K562 (cell line): ENCODE results near the gene HSPB7. TPM values are rescaled to one million over a fixed set of nuclear protein-coding genes. Genes with fewer than 3 reads are reported as not detected.

Experiments used
- ATAC-seq: fragments of 200-7000 bp; cut with Tn5 transposase; 3 replicates; pipeline ENCODE4 v1.9.1; 2020; ENCODE audit warnings: moderate library complexity
- BruUV-seq: library from RNA; stranded (reverse); fragments of 400-500 nt; replicated peaks from 2 replicates; lab custom pipeline; 2021; lab: Mats Ljungman, UMichigan
- CTCF ChIA-PET: fragments of 300-600 bp; formaldehyde crosslinking; extraction: SDS; loops from one replicate; lab custom pipeline; 2021; ENCODE audit warnings: low intra/inter-chr PET ratio; lab: Yijun Ruan, JAX
- POLR2A ChIA-PET: fragments of 300-600, 350-650 bp; sonication (Branson Sonifier 250); formaldehyde crosslinking; extraction: SDS; loops from one replicate; lab custom pipeline; 2021; ENCODE audit warnings: antibody characterized with exemption, inconsistent platforms; lab: Yijun Ruan, JAX
- DNase-seq, 4 experiments: peaks; one replicate each; pipeline versions ENCODE4 v3.0.0 to v3.0.0-alpha.2; 2011 to 2018; ENCODE audit warnings: low spot score in 3 of 4, mixed read lengths in 3 of 4; ENCODE audit errors: extremely low read depth in 1 of 4
- FAIRE-seq: peaks from 2 replicates; lab custom pipeline; 2011; peaks lifted over from hg19 to GRCh38; lab: Jason Lieb, UNC
- H2AFZ ChIP-seq: 2 replicates; pipeline ENCODE4 v1.6.0; 2011; ENCODE audit warnings: low read depth, low read length, control low read depth, inconsistent platforms
- H3K27ac ChIP-seq: fragments of 200-600 bp; 3 replicates; pipeline ENCODE4 v1.8.0; 2011; ENCODE audit warnings: low read depth, mild to moderate bottlenecking, control low read depth, inconsistent platforms, low read length, moderate library complexity, mixed read lengths; ENCODE audit errors: extremely low read depth
- H3K27me3 ChIP-seq, 2 experiments: fragments of 300-600 bp in 1 of 2; 2 replicates in 1 of 2; 3 replicates in 1 of 2; pipeline versions ENCODE4 v1.6.0 to v1.8.0; 2011; ENCODE audit warnings: inconsistent platforms in 2 of 2, low read length in 2 of 2, mild to moderate bottlenecking in 1 of 2, mixed read lengths in 1 of 2, moderate library complexity in 1 of 2; ENCODE audit not compliant: control insufficient read depth in 2 of 2, insufficient read depth in 2 of 2
- H3K36me3 ChIP-seq: fragments of 300-600 bp; 3 replicates; pipeline ENCODE4 v1.8.0; 2011; ENCODE audit warnings: mild to moderate bottlenecking, low read length, inconsistent platforms; ENCODE audit not compliant: control insufficient read depth, insufficient read depth
- H3K4me1 ChIP-seq, 2 experiments: fragments of 200-600 bp in 1 of 2; replicated peaks in 1 of 2; 2 replicates in 1 of 2; 3 replicates in 1 of 2; pipeline versions ENCODE4 v1.5.1 to v1.8.0; 2011; ENCODE audit warnings: inconsistent platforms in 2 of 2, low read length in 2 of 2, mild to moderate bottlenecking in 1 of 2, mixed read lengths in 1 of 2, moderate library complexity in 1 of 2; ENCODE audit not compliant: control insufficient read depth in 2 of 2, insufficient read depth in 2 of 2
- H3K4me2 ChIP-seq: 2 replicates; pipeline ENCODE4 v1.6.1; 2011; ENCODE audit warnings: low read length, control low read depth, inconsistent platforms, mixed read lengths; ENCODE audit not compliant: insufficient read depth
- H3K4me3 ChIP-seq: fragments of 200-600 bp; sonication (generic), shearing (Covaris generic); 2 replicates; pipeline ENCODE4 v1.5.1; 2016; ENCODE audit warnings: control low read depth, inconsistent platforms
- H3K79me2 ChIP-seq: fragments of 200-600 bp; 3 replicates; pipeline ENCODE4 v1.8.0; 2011; ENCODE audit warnings: low read length, inconsistent platforms; ENCODE audit not compliant: control insufficient read depth, insufficient read depth
- H3K9ac ChIP-seq, 2 experiments: 2 replicates each; pipeline versions ENCODE4 v1.6.0 to v1.6.1; 2011; ENCODE audit warnings: low read depth in 2 of 2, low read length in 2 of 2, control low read depth in 1 of 2, inconsistent platforms in 1 of 2, mild to moderate bottlenecking in 1 of 2, mixed read lengths in 1 of 2; ENCODE audit not compliant: insufficient read depth in 1 of 2
- H3K9me1 ChIP-seq: one replicate; pipeline ENCODE4 v1.6.0; 2011; ENCODE audit warnings: inconsistent platforms, mild to moderate bottlenecking, low read length, moderate library complexity; ENCODE audit not compliant: control insufficient read depth, insufficient read depth
- H3K9me3 ChIP-seq: replicated peaks from 2 replicates; pipeline ENCODE4 v1.5.1; 2011; ENCODE audit warnings: low read depth, low read length, inconsistent platforms; ENCODE audit not compliant: control insufficient read depth, insufficient read depth
- H4K20me1 ChIP-seq: replicated peaks from 2 replicates; pipeline ENCODE4 v1.6.1; 2011; ENCODE audit warnings: low read length, inconsistent platforms, mixed read lengths; ENCODE audit not compliant: control insufficient read depth, insufficient read depth
- WGBS: fragments of 100-300 bp; shearing (Covaris generic); methylation state at CpG from one replicate; pipeline ENCODE4 v1.1.6; 2016; ENCODE audit warnings: low coverage, mixed read lengths; ENCODE audit not compliant: insufficient coverage; ENCODE audit errors: missing lambda C conversion rate; 5-methylcytosine and 5-hydroxymethylcytosine counted together
- in situ Hi-C: fragments of 300-500 bp; cut with MboI; formaldehyde crosslinking; loops from 4 replicates; pipeline ENCODE4 v1.15.0; 2018; ENCODE audit warnings: inconsistent platforms, mixed read lengths
- intact Hi-C: fragments of 100-400 bp; cut with micrococcal nuclease; formaldehyde crosslinking; loops from 2 replicates; pipeline ENCODE4 v1.14.2; 2022
- polyA plus RNA-seq, 8 experiments: library from polyadenylated mRNA; depleted of rRNA in 4 of 8; stranded (reverse) in 5 of 8; unstranded in 3 of 8; fragments of >200 nt; fragmentation: Nextera tagmentation in 2 of 8; fragmentation: Illumina TruSeq in 1 of 8; extraction: Ambion mirVana in 2 of 8; extraction: Trizol in 1 of 8; gene quantifications; 2 replicates each; pipeline versions ENCODE4 v1.2.1 to v1.2.3, GENCODE V29; 2011 to 2014; ENCODE audit warnings: inconsistent platforms in 1 of 8, missing spikeins in 1 of 8
- total RNA-seq, 7 experiments: library from RNA; depleted of rRNA in 6 of 7; stranded (reverse); fragments of >200 nt in 6 of 7; fragmentation: Illumina TruSeq in 2 of 7; extraction: Trizol in 2 of 7; gene quantifications; 2 replicates each; pipeline versions ENCODE4 v1.2.1 to v1.2.3, GENCODE V29; 2011 to 2021; ENCODE audit warnings: low replicate concordance in 1 of 7
- TF ChIP-seq, protein P1 (sequence below), 3 experiments: IDR thresholded peaks in 2 of 3; conservative IDR thresholded peaks in 1 of 3; 2 replicates each; pipeline ENCODE4 v1.5.1; 2011 to 2012; ENCODE audit warnings: low read length in 3 of 3, mild to moderate bottlenecking in 3 of 3, control low read depth in 2 of 3, improper control_type of control experiment in 1 of 3, inconsistent platforms in 1 of 3, low read depth in 1 of 3, mixed read lengths in 1 of 3, moderate library complexity in 1 of 3; ENCODE audit not compliant: insufficient read depth in 2 of 3
- TF ChIP-seq, protein P2 (sequence below), 2 experiments: fragments of 450-650 bp in 1 of 2; IDR thresholded peaks; 2 replicates each; pipeline ENCODE4 v1.6.1; 2011 to 2017; ENCODE audit warnings: low read depth in 2 of 2, antibody characterized with exemption in 1 of 2, borderline replicate concordance in 1 of 2, low read length in 1 of 2, mild to moderate bottlenecking in 1 of 2, mixed read lengths in 1 of 2; ENCODE audit not compliant: control insufficient read depth in 1 of 2

HSPB7 gene
- total and polyA plus RNA-seq, 9 of the 15 experiments (the other 6 are each of a cell fraction or from before 2014, with no cell fraction given) = 0.05 to 0.19 (median 0.07) TPM; not detected in 6

DNA sequence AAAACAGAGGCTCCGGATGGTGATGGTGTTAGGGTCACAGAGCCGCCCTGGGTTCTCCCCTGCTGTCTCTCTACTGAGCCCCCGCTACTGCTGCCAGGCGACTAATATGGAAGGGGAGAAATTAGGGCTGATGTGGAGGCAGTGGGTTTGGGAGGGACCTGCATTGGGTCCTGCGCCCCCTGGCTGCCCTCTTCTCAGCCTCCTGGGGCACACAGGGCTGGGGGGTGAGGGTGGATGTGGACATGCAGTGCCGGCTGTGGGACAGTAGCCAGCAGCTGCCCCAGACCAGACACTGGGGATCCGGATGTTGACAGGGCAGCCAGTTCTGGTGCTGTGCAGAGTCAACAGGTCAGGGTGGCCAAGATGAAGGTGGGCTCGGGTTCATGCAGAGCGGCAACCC lies 24.3 kb upstream of the HSPB7 start:
- Histone ChIP-seq H3K4me1 (peaks cover 0 to 49% of the 10 kb centered on the region in 2 experiments; a peak in 3 of 5 replicates), H2AFZ (no peak overlapping the region), H3K79me2 (no peaks in the 10 kb centered on the region), H3K36me3 (no peaks in the 10 kb centered on the region), H3K9ac (no peak overlapping the region), H4K20me1 (no peaks in the 10 kb centered on the region), H3K27me3 (no peaks in the 10 kb centered on the region), H3K9me1 (no peaks in the 10 kb centered on the region), H3K9me3 (no peaks in the 10 kb centered on the region), H3K27ac (no peak overlapping the region), H3K4me2 (no peak overlapping the region), H3K4me3 (no peak overlapping the region)
- TF ChIP-seq, protein P1, sequence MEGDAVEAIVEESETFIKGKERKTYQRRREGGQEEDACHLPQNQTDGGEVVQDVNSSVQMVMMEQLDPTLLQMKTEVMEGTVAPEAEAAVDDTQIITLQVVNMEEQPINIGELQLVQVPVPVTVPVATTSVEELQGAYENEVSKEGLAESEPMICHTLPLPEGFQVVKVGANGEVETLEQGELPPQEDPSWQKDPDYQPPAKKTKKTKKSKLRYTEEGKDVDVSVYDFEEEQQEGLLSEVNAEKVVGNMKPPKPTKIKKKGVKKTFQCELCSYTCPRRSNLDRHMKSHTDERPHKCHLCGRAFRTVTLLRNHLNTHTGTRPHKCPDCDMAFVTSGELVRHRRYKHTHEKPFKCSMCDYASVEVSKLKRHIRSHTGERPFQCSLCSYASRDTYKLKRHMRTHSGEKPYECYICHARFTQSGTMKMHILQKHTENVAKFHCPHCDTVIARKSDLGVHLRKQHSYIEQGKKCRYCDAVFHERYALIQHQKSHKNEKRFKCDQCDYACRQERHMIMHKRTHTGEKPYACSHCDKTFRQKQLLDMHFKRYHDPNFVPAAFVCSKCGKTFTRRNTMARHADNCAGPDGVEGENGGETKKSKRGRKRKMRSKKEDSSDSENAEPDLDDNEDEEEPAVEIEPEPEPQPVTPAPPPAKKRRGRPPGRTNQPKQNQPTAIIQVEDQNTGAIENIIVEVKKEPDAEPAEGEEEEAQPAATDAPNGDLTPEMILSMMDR (IDR thresholded peaks at IDR 0.05 in 2 of 3, conservative IDR thresholded peaks at IDR 0.05 in 1 of 3; ENCODE audit: insufficient read depth in 2 of 3, low read depth in 1 of 3, low read length in 3 of 3) = peak; percentile 32 to 43 (median 38); a peak in 4 of 6 replicates
- TF ChIP-seq, protein P2, sequence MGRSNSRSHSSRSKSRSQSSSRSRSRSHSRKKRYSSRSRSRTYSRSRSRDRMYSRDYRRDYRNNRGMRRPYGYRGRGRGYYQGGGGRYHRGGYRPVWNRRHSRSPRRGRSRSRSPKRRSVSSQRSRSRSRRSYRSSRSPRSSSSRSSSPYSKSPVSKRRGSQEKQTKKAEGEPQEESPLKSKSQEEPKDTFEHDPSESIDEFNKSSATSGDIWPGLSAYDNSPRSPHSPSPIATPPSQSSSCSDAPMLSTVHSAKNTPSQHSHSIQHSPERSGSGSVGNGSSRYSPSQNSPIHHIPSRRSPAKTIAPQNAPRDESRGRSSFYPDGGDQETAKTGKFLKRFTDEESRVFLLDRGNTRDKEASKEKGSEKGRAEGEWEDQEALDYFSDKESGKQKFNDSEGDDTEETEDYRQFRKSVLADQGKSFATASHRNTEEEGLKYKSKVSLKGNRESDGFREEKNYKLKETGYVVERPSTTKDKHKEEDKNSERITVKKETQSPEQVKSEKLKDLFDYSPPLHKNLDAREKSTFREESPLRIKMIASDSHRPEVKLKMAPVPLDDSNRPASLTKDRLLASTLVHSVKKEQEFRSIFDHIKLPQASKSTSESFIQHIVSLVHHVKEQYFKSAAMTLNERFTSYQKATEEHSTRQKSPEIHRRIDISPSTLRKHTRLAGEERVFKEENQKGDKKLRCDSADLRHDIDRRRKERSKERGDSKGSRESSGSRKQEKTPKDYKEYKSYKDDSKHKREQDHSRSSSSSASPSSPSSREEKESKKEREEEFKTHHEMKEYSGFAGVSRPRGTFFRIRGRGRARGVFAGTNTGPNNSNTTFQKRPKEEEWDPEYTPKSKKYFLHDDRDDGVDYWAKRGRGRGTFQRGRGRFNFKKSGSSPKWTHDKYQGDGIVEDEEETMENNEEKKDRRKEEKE (IDR thresholded peaks at IDR 0.05; ENCODE audit: borderline replicate concordance in 1 of 2, control insufficient read depth in 1 of 2, low read depth in 2 of 2, low read length in 1 of 2) = no peak
- in situ Hi-C loops = no loop called here
- no peak for FAIRE-seq
- CTCF ChIA-PET = no interaction called here
- ATAC-seq = peak; percentile 37
- no peak for DNase-seq
- BruUV-seq = no TSS peak
- POLR2A ChIA-PET = interaction anchor here (0.6 to 0.8 kb wide), 3 partner anchors 11 to 212 kb away, joined by 3 read pairs; no protein-coding TSS in a partner anchor
- 30% methylated on average over 8 of the region's 9 CpGs for WGBS
- intact Hi-C loops = no loop called here
